ENCODE data around the gene ECE1. TPM values are rescaled to one million over a fixed set of nuclear protein-coding genes. Genes with fewer than 3 reads are reported as not detected.

ECE1 gene
- total and polyA plus RNA-seq, 9 donors, result 18.0 to 40.0 (median 33.0) TPM

GRCh38 chr1:21335088-21335691, 44.9 kb upstream of the ECE1 start:
- peaks cover 7% of the 10 kb centered on the region for H3K36me3 ChIP-seq (ENCODE audit: control insufficient read depth, insufficient read depth, low read length)
- H3K27ac ChIP-seq (ENCODE audit: low read length), result peak overlapping the region; percentile 10
- no peak overlapping the region for H3K4me3 ChIP-seq (ENCODE audit: low read length)
- peaks cover 65% of the 10 kb centered on the region for H3K4me1 ChIP-seq (ENCODE audit: control insufficient read depth, insufficient read depth, low read length)
- 44% methylated on average over 17 of the region's 19 CpGs for WGBS (ENCODE audit: insufficient coverage)
- H3K27me3 ChIP-seq (ENCODE audit: control insufficient read depth, insufficient read depth, low read length), result peaks cover 5% of the 10 kb centered on the region
- no peaks in the 10 kb centered on the region for H3K9me3 ChIP-seq (replicated peaks; ENCODE audit: control insufficient read depth, low read depth, low read length)
- DNase-seq, result no peak

- Histone ChIP-seq H3K27me3 (ENCODE audit: control insufficient read depth, insufficient read depth, low read length) (peaks cover 2% of the 10 kb centered on the region), H3K4me1 (ENCODE audit: control insufficient read depth, insufficient read depth, low read length) (peaks cover 58% of the 10 kb centered on the region), H3K9me3 (replicated peaks; ENCODE audit: control insufficient read depth, low read depth, low read length) (no peaks in the 10 kb centered on the region), H3K4me3 (ENCODE audit: low read length) (no peak overlapping the region), H3K36me3 (ENCODE audit: control insufficient read depth, insufficient read depth, low read length) (no peaks in the 10 kb centered on the region), H3K27ac (ENCODE audit: low read length) (peak overlapping the region; percentile 60)
- DNase-seq, result peak; percentile 75
- 32% methylated on average over 15 of the region's 20 CpGs for WGBS (ENCODE audit: insufficient coverage)
These were observed 44.2 kb upstream of the ECE1 start for GRCh38 chr1:21334214-21335087.

- DNase-seq, result no peak
- Histone ChIP-seq H3K4me1 (ENCODE audit: control insufficient read depth, insufficient read depth, low read length) (peaks cover 52% of the 10 kb centered on the region), H3K27me3 (ENCODE audit: control insufficient read depth, insufficient read depth, low read length) (no peaks in the 10 kb centered on the region), H3K27ac (ENCODE audit: low read length) (peak overlapping the region; percentile 60), H3K4me3 (ENCODE audit: low read length) (no peak overlapping the region), H3K9me3 (replicated peaks; ENCODE audit: control insufficient read depth, low read depth, low read length) (no peaks in the 10 kb centered on the region), H3K36me3 (ENCODE audit: control insufficient read depth, insufficient read depth, low read length) (no peaks in the 10 kb centered on the region)
- 100% methylated on average over 1 of the region's 5 CpGs for WGBS (ENCODE audit: insufficient coverage)
These were observed 43.6 kb upstream of the ECE1 start for GRCh38 chr1:21333824-21334213.

GRCh38 chr1:21332554-21333311, 42.5 kb upstream of the ECE1 start:
- Histone ChIP-seq H3K27ac (ENCODE audit: low read length) (peak overlapping the region; percentile 20), H3K36me3 (ENCODE audit: control insufficient read depth, insufficient read depth, low read length) (no peaks in the 10 kb centered on the region), H3K27me3 (ENCODE audit: control insufficient read depth, insufficient read depth, low read length) (no peaks in the 10 kb centered on the region), H3K9me3 (replicated peaks; ENCODE audit: control insufficient read depth, low read depth, low read length) (no peaks in the 10 kb centered on the region), H3K4me3 (ENCODE audit: low read length) (no peak overlapping the region), H3K4me1 (ENCODE audit: control insufficient read depth, insufficient read depth, low read length) (peaks cover 41% of the 10 kb centered on the region)
- DNase-seq, result no peak
- 38% methylated on average over 2 of the region's 8 CpGs for WGBS (ENCODE audit: insufficient coverage)

GRCh38 chr1:21331752-21332478, 41.7 kb upstream of the ECE1 start:
- no CpG with 5 or more reads among the region's 9 CpGs for WGBS (ENCODE audit: insufficient coverage)
- Histone ChIP-seq H3K4me3 (ENCODE audit: low read length) (no peak overlapping the region), H3K36me3 (ENCODE audit: control insufficient read depth, insufficient read depth, low read length) (no peaks in the 10 kb centered on the region), H3K4me1 (ENCODE audit: control insufficient read depth, insufficient read depth, low read length) (peaks cover 40% of the 10 kb centered on the region), H3K27me3 (ENCODE audit: control insufficient read depth, insufficient read depth, low read length) (no peaks in the 10 kb centered on the region), H3K9me3 (replicated peaks; ENCODE audit: control insufficient read depth, low read depth, low read length) (no peaks in the 10 kb centered on the region), H3K27ac (ENCODE audit: low read length) (peak overlapping the region; percentile 7)
- no peak for DNase-seq

GRCh38 chr1:21330544-21330943, 40.3 kb upstream of the ECE1 start:
- Histone ChIP-seq H3K27me3 (ENCODE audit: control insufficient read depth, insufficient read depth, low read length) (no peaks in the 10 kb centered on the region), H3K27ac (ENCODE audit: low read length) (no peak overlapping the region), H3K36me3 (ENCODE audit: control insufficient read depth, insufficient read depth, low read length) (no peaks in the 10 kb centered on the region), H3K4me3 (ENCODE audit: low read length) (no peak overlapping the region), H3K4me1 (ENCODE audit: control insufficient read depth, insufficient read depth, low read length) (peaks cover 45% of the 10 kb centered on the region), H3K9me3 (replicated peaks; ENCODE audit: control insufficient read depth, low read depth, low read length) (no peaks in the 10 kb centered on the region)
- DNase-seq, result no peak
- 83% methylated on average over 2 of the region's 2 CpGs for WGBS (ENCODE audit: insufficient coverage)

- no peak overlapping the region for H3K4me3 ChIP-seq (ENCODE audit: low read length)
- peaks cover 45% of the 10 kb centered on the region for H3K4me1 ChIP-seq (ENCODE audit: control insufficient read depth, insufficient read depth, low read length)
- H3K9me3 ChIP-seq (replicated peaks; ENCODE audit: control insufficient read depth, low read depth, low read length), result no peaks in the 10 kb centered on the region
- H3K27ac ChIP-seq (ENCODE audit: low read length), result no peak overlapping the region
- 66% methylated on average over 5 of the region's 7 CpGs for WGBS (ENCODE audit: insufficient coverage)
- DNase-seq, result no peak
- no peaks in the 10 kb centered on the region for H3K36me3 ChIP-seq (ENCODE audit: control insufficient read depth, insufficient read depth, low read length)
- H3K27me3 ChIP-seq (ENCODE audit: control insufficient read depth, insufficient read depth, low read length), result no peaks in the 10 kb centered on the region
These were observed 39.1 kb upstream of the ECE1 start for GRCh38 chr1:21329209-21329844.

GRCh38 chr1:21327566-21328323, 37.5 kb upstream of the ECE1 start:
- no peaks in the 10 kb centered on the region for H3K36me3 ChIP-seq (ENCODE audit: control insufficient read depth, insufficient read depth, low read length)
- no peak overlapping the region for H3K4me3 ChIP-seq (ENCODE audit: low read length)
- no peak for DNase-seq
- H3K27me3 ChIP-seq (ENCODE audit: control insufficient read depth, insufficient read depth, low read length), result no peaks in the 10 kb centered on the region
- H3K9me3 ChIP-seq (replicated peaks; ENCODE audit: control insufficient read depth, low read depth, low read length), result no peaks in the 10 kb centered on the region
- no peak overlapping the region for H3K27ac ChIP-seq (ENCODE audit: low read length)
- H3K4me1 ChIP-seq (ENCODE audit: control insufficient read depth, insufficient read depth, low read length), result peaks cover 53% of the 10 kb centered on the region
- WGBS (ENCODE audit: insufficient coverage), result 92% methylated on average over 10 of the region's 15 CpGs

- 63% methylated on average over 9 of the region's 10 CpGs for WGBS (ENCODE audit: insufficient coverage)
- Histone ChIP-seq H3K9me3 (replicated peaks; ENCODE audit: control insufficient read depth, low read depth, low read length) (no peaks in the 10 kb centered on the region), H3K27me3 (ENCODE audit: control insufficient read depth, insufficient read depth, low read length) (no peaks in the 10 kb centered on the region), H3K4me1 (ENCODE audit: control insufficient read depth, insufficient read depth, low read length) (peaks cover 58% of the 10 kb centered on the region), H3K36me3 (ENCODE audit: control insufficient read depth, insufficient read depth, low read length) (no peaks in the 10 kb centered on the region), H3K4me3 (ENCODE audit: low read length) (no peak overlapping the region), H3K27ac (ENCODE audit: low read length) (peak overlapping the region; percentile 16)
- peak; percentile 80 for DNase-seq
These were observed 36.6 kb upstream of the ECE1 start for GRCh38 chr1:21326861-21327344.

All from muscle of leg (tissue), 11 donors.